Stimulated activated CD4-positive, alpha-beta T cell treated with anti-CD3 and anti-CD28 coated beads, TNF-alpha, amount 100 ng/mL, for 48 hours (primary cell): ENCODE measurements around the gene SPTY2D1.
"Not testable (repeated sequence)": the region's sequence is repeated elsewhere in the genome, so short reads cannot be mapped to it uniquely, and the experiment has no call there.

Experiments used
- DNase-seq, 3 donors: peaks; one replicate each; pipeline ENCODE4 v3.0.0-alpha.2; 2020; ENCODE audit warnings: low read depth in 3 of 3

Gene SPTY2D1

GRCh38 chr11:18634140-18635032 is at the start of gene SPTY2D1:
Gene SPTY2D1 (minus strand): TSS chr11:18634342. CDS start chr11:18634257, 85 bp downstream.
- DNase-seq = peak; percentile 93 to 97 (median 94)

GRCh38 chr11:18682466-18682865 is 48.3 kb upstream of the SPTY2D1 start:
- DNase-seq = no peak

GRCh38 chr11:18681949-18682348 is 47.8 kb upstream of the SPTY2D1 start:
- DNase-seq = not testable (repeated sequence)

GRCh38 chr11:18677560-18677959 is 43.4 kb upstream of the SPTY2D1 start:
- no peak for DNase-seq

GRCh38 chr11:18676803-18677202 is 42.7 kb upstream of the SPTY2D1 start:
- DNase-seq = no peak

- DNase-seq = not testable (repeated sequence)
These were observed 38.1 kb upstream of the SPTY2D1 start for GRCh38 chr11:18672209-18672608.

GRCh38 chr11:18671246-18671645 is 37.1 kb upstream of the SPTY2D1 start:
- no peak for DNase-seq

GRCh38 chr11:18669711-18670110 is 35.6 kb upstream of the SPTY2D1 start:
- no peak for DNase-seq

- no peak for DNase-seq
These were observed 35.1 kb upstream of the SPTY2D1 start for GRCh38 chr11:18669219-18669596.

GRCh38 chr11:18668131-18668530 is 34.0 kb upstream of the SPTY2D1 start:
- no peak for DNase-seq

- not testable (repeated sequence) for DNase-seq
These were observed 31.3 kb upstream of the SPTY2D1 start for GRCh38 chr11:18665353-18665872.

- no peak for DNase-seq
These were observed 23.5 kb upstream of the SPTY2D1 start for GRCh38 chr11:18657673-18658072.

- peak in 1 of 3 donors; percentile 42 for DNase-seq
These were observed 16.9 kb upstream of the SPTY2D1 start for GRCh38 chr11:18650859-18651557.

- DNase-seq = no peak
These were observed 16.2 kb upstream of the SPTY2D1 start for GRCh38 chr11:18650353-18650752.

GRCh38 chr11:18643034-18643433 is 8.9 kb upstream of the SPTY2D1 start:
- DNase-seq = not testable (repeated sequence)

- DNase-seq = no peak
These were observed 7.5 kb upstream of the SPTY2D1 start for GRCh38 chr11:18641677-18642076.

- peak in 1 of 3 donors; percentile 8 for DNase-seq
These were observed 644 bp downstream of the SPTY2D1 start for GRCh38 chr11:18633256-18634139.

- DNase-seq = no peak
These were observed 1.3 kb downstream of the SPTY2D1 start for GRCh38 chr11:18632841-18633240.

- no peak for DNase-seq
These were observed 10.0 kb downstream of the SPTY2D1 start for GRCh38 chr11:18624161-18624560.

GRCh38 chr11:18623707-18624106 is 10.4 kb downstream of the SPTY2D1 start:
- DNase-seq = no peak

GRCh38 chr11:18618342-18619025 is 15.7 kb downstream of the SPTY2D1 start:
- no peak for DNase-seq
